HEK293T (cell line): ENCODE results near the gene ABI3BP.

Experiments used
- CTCF ChIA-PET: fragments of 350-600 bp; formaldehyde crosslinking; extraction: SDS; loops from one replicate; lab custom pipeline; 2021; ENCODE audit warnings: antibody characterized with exemption, inconsistent platforms; lab: Yijun Ruan, JAX
- POLR2A ChIA-PET: fragments of 350-600 bp; formaldehyde crosslinking; extraction: SDS; loops from one replicate; lab custom pipeline; 2020; ENCODE audit warnings: antibody characterized with exemption, inconsistent platforms; lab: Yijun Ruan, JAX
- DNase-seq: peaks from one replicate; pipeline ENCODE4 v3.0.0; 2012; ENCODE audit warnings: mixed read lengths; ENCODE audit errors: extremely low spot score
- ARNT ChIP-seq: fragments of 450-650 bp; IDR thresholded peaks from 2 replicates; pipeline ENCODE4 v1.6.1; 2017; ENCODE audit warnings: mild to moderate bottlenecking
- BHLHE40 ChIP-seq: fragments of 450-650 bp; IDR thresholded peaks from 2 replicates; pipeline ENCODE4 v1.6.1; 2016; ENCODE audit warnings: mild to moderate bottlenecking, moderate library complexity, borderline replicate concordance
- CTBP1 ChIP-seq: fragments of 450-650 bp; IDR thresholded peaks from 2 replicates; pipeline ENCODE4 v1.6.1; 2016; ENCODE audit warnings: borderline replicate concordance
- ELF4 ChIP-seq: fragments of 450-650 bp; IDR thresholded peaks from 2 replicates; pipeline ENCODE4 v1.6.1; 2017; ENCODE audit warnings: antibody characterized with exemption
- FOXA1 ChIP-seq: fragments of 450-650 bp; IDR thresholded peaks from 2 replicates; pipeline ENCODE4 v1.6.1; 2016; ENCODE audit warnings: mild to moderate bottlenecking
- FOXK2 ChIP-seq: fragments of 450-650 bp; IDR thresholded peaks from 2 replicates; pipeline ENCODE4 v1.6.1; 2016; ENCODE audit warnings: mild to moderate bottlenecking
- FOXM1 ChIP-seq: fragments of 450-650 bp; IDR thresholded peaks from 2 replicates; pipeline ENCODE4 v1.6.1; 2017; ENCODE audit warnings: mild to moderate bottlenecking, borderline replicate concordance
- HDGF ChIP-seq: fragments of 450-650 bp; IDR thresholded peaks from 2 replicates; pipeline ENCODE4 v1.6.1; 2017; ENCODE audit warnings: antibody characterized with exemption, borderline replicate concordance
- L3MBTL2 ChIP-seq: fragments of 450-650 bp; conservative IDR thresholded peaks from 2 replicates; pipeline ENCODE4 v1.6.1; 2016; ENCODE audit warnings: mild to moderate bottlenecking
- LEF1 ChIP-seq: fragments of 450-650 bp; IDR thresholded peaks from 2 replicates; pipeline ENCODE4 v1.6.1; 2017; ENCODE audit warnings: mild to moderate bottlenecking, borderline replicate concordance
- NFRKB ChIP-seq: fragments of 450-650 bp; IDR thresholded peaks from 2 replicates; pipeline ENCODE4 v1.6.1; 2016; ENCODE audit warnings: mild to moderate bottlenecking, moderate library complexity
- PKNOX1 ChIP-seq: fragments of 450-650 bp; IDR thresholded peaks from 2 replicates; pipeline ENCODE4 v1.6.1; 2016
- SP1 ChIP-seq: fragments of 450-650 bp; IDR thresholded peaks from 2 replicates; pipeline ENCODE4 v1.6.1; 2017
- SUZ12 ChIP-seq: fragments of 450-650 bp; IDR thresholded peaks from 2 replicates; pipeline ENCODE4 v1.6.1; 2016; ENCODE audit warnings: mild to moderate bottlenecking
- TARDBP ChIP-seq: fragments of 450-650 bp; IDR thresholded peaks from 2 replicates; pipeline ENCODE4 v1.6.1; 2016
- ZNF384 ChIP-seq: fragments of 450-650 bp; IDR thresholded peaks from 2 replicates; pipeline ENCODE4 v1.6.1; 2016

The ABI3BP gene

DNA sequence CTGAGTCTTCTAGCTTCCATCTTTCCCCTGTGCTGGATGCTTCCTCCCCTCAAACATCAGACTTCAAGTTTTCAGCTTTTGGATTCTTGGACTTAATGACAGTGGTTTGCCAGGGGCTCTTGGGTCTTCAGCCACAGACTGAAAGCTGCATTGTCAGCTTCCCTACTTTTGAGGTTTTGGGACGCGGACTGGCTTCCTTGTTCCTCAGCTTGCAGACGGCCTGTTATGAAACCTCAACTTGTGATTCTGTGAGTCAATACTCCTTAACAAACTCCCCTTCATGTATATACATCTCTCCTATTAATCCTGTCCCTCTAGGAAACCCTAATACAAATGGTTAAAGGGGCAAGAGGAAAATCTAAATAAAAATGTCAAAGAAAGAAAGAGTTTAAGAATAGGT lies 100.1 kb downstream of the ABI3BP start:
- CTCF ChIA-PET: no interaction called here
- TF ChIP-seq NFRKB (no peak), TARDBP (no peak), FOXA1 (no peak), CTBP1 (no peak), BHLHE40 (no peak), HDGF (no peak), PKNOX1 (no peak), SUZ12 (no peak)
- POLR2A ChIA-PET: no interaction called here
- no peak for DNase-seq

DNA sequence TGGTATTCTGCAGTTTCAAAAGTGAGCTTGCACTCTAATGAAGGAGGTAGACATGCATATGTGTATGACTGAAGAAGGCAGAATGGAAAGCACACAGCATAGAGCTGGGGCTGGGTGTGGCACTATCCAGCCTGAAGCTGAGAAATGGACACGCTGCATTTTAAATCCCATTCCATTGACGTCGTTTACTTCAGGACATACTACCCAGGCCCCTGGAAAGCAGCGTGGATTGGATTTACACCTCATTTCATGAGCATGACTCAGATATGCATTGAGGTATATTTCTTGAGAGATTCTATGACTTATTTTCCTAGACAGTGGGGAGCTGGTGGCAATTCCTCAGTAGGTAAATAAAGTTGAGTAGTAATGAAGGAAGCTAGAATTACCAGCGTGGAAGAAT lies 101.4 kb downstream of the ABI3BP start:
- TF ChIP-seq L3MBTL2 (no peak), HDGF (no peak), BHLHE40 (no peak), NFRKB (no peak), FOXM1 (no peak), FOXA1 (no peak), SP1 (no peak)
- POLR2A ChIA-PET: no interaction called here
- no peak for DNase-seq
- CTCF ChIA-PET: no interaction called here

- TF ChIP-seq PKNOX1 (no peak), SUZ12 (no peak), ZNF384 (no peak)
- ChIA-PET POLR2A (no interaction called here), CTCF (no interaction called here)
- no peak for DNase-seq
Measured at GRCh38 chr3:100891033-100891432, 102.2 kb downstream of the ABI3BP start.

GRCh38 chr3:100888881-100889280 lies 104.3 kb downstream of the ABI3BP start:
- no peak for DNase-seq
- ChIA-PET POLR2A (no interaction called here), CTCF (no interaction called here)
- TF ChIP-seq SUZ12 (no peak), PKNOX1 (no peak), HDGF (no peak), ZNF384 (no peak), SP1 (no peak), NFRKB (no peak), TARDBP (no peak), L3MBTL2 (no peak), FOXK2 (no peak), FOXM1 (no peak), CTBP1 (no peak), LEF1 (no peak), ELF4 (no peak), FOXA1 (no peak), ARNT (no peak)

DNA sequence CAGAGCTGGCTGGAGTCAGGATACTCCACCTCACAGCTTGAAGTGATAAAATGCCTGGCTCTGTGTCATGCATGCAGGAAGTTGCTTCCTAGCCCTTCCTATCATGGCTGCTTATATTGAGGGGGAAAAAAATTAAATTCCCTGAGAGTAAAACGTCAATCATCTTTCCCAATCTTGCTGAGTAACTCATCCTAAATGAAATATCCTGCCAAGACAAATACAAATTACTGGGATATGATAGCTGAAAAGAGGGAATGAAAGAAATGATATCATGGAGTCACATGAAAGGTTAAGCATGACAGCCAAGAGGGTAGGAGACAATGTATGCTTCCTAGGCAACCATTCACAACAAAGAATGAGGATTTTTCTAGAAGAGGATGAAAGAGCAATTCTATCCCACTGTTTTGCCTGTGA lies 110.6 kb downstream of the ABI3BP start:
- no peak for DNase-seq
- TF ChIP-seq ARNT (no peak), FOXA1 (no peak), L3MBTL2 (no peak), FOXK2 (no peak), BHLHE40 (no peak), SP1 (no peak), LEF1 (no peak), NFRKB (no peak)
- ChIA-PET CTCF (no interaction called here), POLR2A (no interaction called here)

GRCh38 chr3:100880845-100881244 lies 112.4 kb downstream of the ABI3BP start:
- no peak for DNase-seq
- POLR2A ChIA-PET: no interaction called here
- TF ChIP-seq FOXM1 (no peak), L3MBTL2 (no peak), FOXA1 (no peak), LEF1 (no peak), TARDBP (no peak), NFRKB (no peak), ELF4 (no peak), PKNOX1 (no peak), BHLHE40 (no peak), SUZ12 (no peak), FOXK2 (no peak), CTBP1 (no peak), ARNT (no peak), ZNF384 (no peak)
- CTCF ChIA-PET: no interaction called here
